ENCODE results near the gene NFATC2.

NFATC2 gene

GRCh38 chr20:51342510-51343236, 199.8 kb downstream of the NFATC2 start:
- TF ChIP-seq POLR2AphosphoS5 (IDR thresholded peaks at IDR 0.05; ENCODE audit: low read depth, low read length) (no peak), SIN3A (IDR thresholded peaks at IDR 0.05; ENCODE audit: borderline replicate concordance, insufficient read depth, low read length) (no peak), TAF1 (IDR thresholded peaks at IDR 0.05; ENCODE audit: borderline replicate concordance, insufficient read depth, low read length) (no peak), REST (IDR thresholded peaks at IDR 0.05; ENCODE audit: insufficient read depth in 1 of 2, low read depth in 2 of 2, low read length in 2 of 2) (no peak), FOXP2 (optimal IDR thresholded peaks at IDR 0.05; ENCODE audit: borderline replicate concordance, extremely low read depth, extremely low read length, insufficient read depth) (no peak)

GRCh38 chr20:51341581-51341980, 200.9 kb downstream of the NFATC2 start:
- no peak for TF ChIP-seq SIN3A (IDR thresholded peaks at IDR 0.05; ENCODE audit: borderline replicate concordance, insufficient read depth, low read length)
- TF ChIP-seq FOXP2 (optimal IDR thresholded peaks at IDR 0.05; ENCODE audit: borderline replicate concordance, extremely low read depth, extremely low read length, insufficient read depth): no peak
- no peak for TF ChIP-seq POLR2AphosphoS5 (IDR thresholded peaks at IDR 0.05; ENCODE audit: low read depth, low read length)
- TF ChIP-seq REST (IDR thresholded peaks at IDR 0.05; ENCODE audit: insufficient read depth in 1 of 2, low read depth in 2 of 2, low read length in 2 of 2): no peak
- no peak for TF ChIP-seq TAF1 (IDR thresholded peaks at IDR 0.05; ENCODE audit: borderline replicate concordance, insufficient read depth, low read length)

- no peak for TF ChIP-seq FOXP2 (optimal IDR thresholded peaks at IDR 0.05; ENCODE audit: borderline replicate concordance, extremely low read depth, extremely low read length, insufficient read depth)
- TF ChIP-seq POLR2AphosphoS5 (IDR thresholded peaks at IDR 0.05; ENCODE audit: low read depth, low read length): no peak
- TF ChIP-seq SIN3A (IDR thresholded peaks at IDR 0.05; ENCODE audit: borderline replicate concordance, insufficient read depth, low read length): no peak
- no peak for TF ChIP-seq REST (IDR thresholded peaks at IDR 0.05; ENCODE audit: insufficient read depth in 1 of 2, low read depth in 2 of 2, low read length in 2 of 2)
- no peak for TF ChIP-seq TAF1 (IDR thresholded peaks at IDR 0.05; ENCODE audit: borderline replicate concordance, insufficient read depth, low read length)
Measured at GRCh38 chr20:51340451-51340840, 202.1 kb downstream of the NFATC2 start.

GRCh38 chr20:51339721-51340450, 202.6 kb downstream of the NFATC2 start:
- TF ChIP-seq REST (IDR thresholded peaks at IDR 0.05; ENCODE audit: insufficient read depth in 1 of 2, low read depth in 2 of 2, low read length in 2 of 2) (no peak; a peak in 1 of 4 replicates), TAF1 (IDR thresholded peaks at IDR 0.05; ENCODE audit: borderline replicate concordance, insufficient read depth, low read length) (no peak), POLR2AphosphoS5 (IDR thresholded peaks at IDR 0.05; ENCODE audit: low read depth, low read length) (no peak), SIN3A (IDR thresholded peaks at IDR 0.05; ENCODE audit: borderline replicate concordance, insufficient read depth, low read length) (no peak), FOXP2 (optimal IDR thresholded peaks at IDR 0.05; ENCODE audit: borderline replicate concordance, extremely low read depth, extremely low read length, insufficient read depth) (no peak)

Data from PFSK-1 (cell line).